Upper lobe of right lung (tissue), 1 donor: ENCODE data around the gene TIMM10. TPM values are rescaled to one million over a fixed set of nuclear protein-coding genes. Genes with fewer than 3 reads are reported as not detected.
A peak's percentile ranks its signal among the peaks of the same experiment; 100 is the strongest.

ENCODE experiments used
- ATAC-seq: fragments of 200-7000 bp; cut with Tn5 transposase; one replicate; pipeline ENCODE4 v1.9.1; 2020; ENCODE audit warnings: mild to moderate bottlenecking, moderate library complexity
- DNase-seq: peaks from one replicate; pipeline ENCODE4 v3.0.0-alpha.2; 2020
- H3K27ac ChIP-seq: fragments of 200-600 bp; one replicate; pipeline ENCODE4 v1.8.0; 2022
- H3K27me3 ChIP-seq: fragments of 200-600 bp; one replicate; pipeline ENCODE4 v1.8.0; 2022; ENCODE audit warnings: mild to moderate bottlenecking
- H3K36me3 ChIP-seq: fragments of 200-600 bp; one replicate; pipeline ENCODE4 v1.8.0; 2022
- H3K4me1 ChIP-seq: fragments of 200-600 bp; one replicate; pipeline ENCODE4 v1.8.0; 2022
- H3K4me3 ChIP-seq: fragments of 200-600 bp; one replicate; pipeline ENCODE4 v1.8.0; 2022; ENCODE audit warnings: mild to moderate bottlenecking
- H3K9me3 ChIP-seq: fragments of 200-600 bp; one replicate; pipeline ENCODE4 v1.8.0; 2022
- CTCF ChIP-seq: fragments of 200-600 bp; IDR thresholded peaks from one replicate; pipeline ENCODE4 v1.8.0; 2022; ENCODE audit warnings: antibody characterized with exemption
- intact Hi-C: fragments of 100-400 bp; cut with DNase I; formaldehyde crosslinking; loops from one replicate; pipeline ENCODE4 v1.11.0; 2022
- total RNA-seq: library from RNA; stranded (reverse); fragmentation: NEBNext Ultra II Directional; extraction: Animal tissue kit (Norgen Biotek cat#: 25700); gene quantifications from one replicate; pipeline ENCODE4 v1.2.1, GENCODE V29; 2021
- donor health status: DM: no; HTN: yes; CAD: no; lungs with severe emphysema.

Gene TIMM10
- total RNA-seq, 1 donor from 2014 or later, result 34.7 TPM

DNA sequence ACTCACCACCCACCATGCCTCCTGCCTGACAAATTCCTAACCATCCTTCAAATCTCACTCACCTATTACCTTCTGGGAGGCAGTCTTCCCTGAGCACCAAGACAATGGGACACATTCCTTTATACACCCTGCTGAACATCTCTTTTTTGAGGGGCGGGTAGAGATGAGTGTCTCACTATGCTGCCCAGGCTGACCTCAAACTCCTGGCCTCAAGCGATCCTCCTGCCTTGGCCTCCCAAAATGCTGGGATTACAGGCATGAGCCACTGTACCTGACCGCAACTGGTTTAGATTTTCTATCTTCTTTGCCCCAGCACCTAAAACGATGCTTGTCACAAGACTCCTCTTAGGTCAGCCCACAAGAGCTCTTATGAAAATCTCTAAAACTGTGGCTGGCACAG lies 7.1 kb downstream of the TIMM10 start:
- ATAC-seq (no peak), DNase-seq (no peak)
- Histone ChIP-seq H3K27ac (no peak overlapping the region), H3K4me1 (no peaks in the 10 kb centered on the region), H3K4me3 (no peak overlapping the region), H3K27me3 (no peaks in the 10 kb centered on the region), H3K36me3 (peaks cover 9% of the 10 kb centered on the region), H3K9me3 (no peaks in the 10 kb centered on the region)
- intact Hi-C loops, result no loop called here
- no peak for TF ChIP-seq CTCF

- Histone ChIP-seq H3K36me3 (no peaks in the 10 kb centered on the region), H3K4me1 (no peaks in the 10 kb centered on the region), H3K9me3 (no peaks in the 10 kb centered on the region), H3K4me3 (no peak overlapping the region), H3K27ac (no peak overlapping the region), H3K27me3 (no peaks in the 10 kb centered on the region)
- no peak for TF ChIP-seq CTCF
- ATAC-seq (no peak), DNase-seq (no peak)
- intact Hi-C loops, result no loop called here
Observed at GRCh38 chr11:57521116-57521515, 9.4 kb downstream of the TIMM10 start.

DNA sequence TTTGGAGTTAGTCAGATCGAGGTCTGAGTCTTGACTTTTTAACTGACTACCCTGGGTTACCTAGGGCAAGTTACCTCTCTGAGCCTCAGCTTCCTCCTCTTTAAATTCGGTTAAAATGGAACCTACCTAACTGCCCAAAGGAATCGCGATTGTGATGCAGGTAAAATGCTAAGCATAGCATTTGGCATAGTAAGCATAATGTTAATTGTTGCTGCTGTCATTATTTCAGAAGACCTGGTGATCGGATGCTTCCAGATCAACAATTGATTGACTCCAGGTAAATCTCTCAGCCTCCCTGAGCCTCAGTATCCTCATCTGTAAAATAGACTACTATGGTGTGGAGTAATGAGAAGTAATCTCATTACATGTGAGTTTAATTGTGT lies 14.5 kb downstream of the TIMM10 start:
- DNase-seq, result no peak
- no peak for ATAC-seq
- peak overlapping the region; percentile 65 for H3K27ac ChIP-seq
- H3K4me1 ChIP-seq, result peaks cover 12% of the 10 kb centered on the region
- intact Hi-C loops, result no loop called here
- peak overlapping the region; percentile 97 for H3K4me3 ChIP-seq
- no peaks in the 10 kb centered on the region for H3K27me3 ChIP-seq
- no peaks in the 10 kb centered on the region for H3K36me3 ChIP-seq
- H3K9me3 ChIP-seq, result no peaks in the 10 kb centered on the region
- TF ChIP-seq CTCF, result no peak

- Histone ChIP-seq H3K27me3 (no peaks in the 10 kb centered on the region), H3K4me3 (peak within 1 kb of the TSS; percentile 97), H3K36me3 (no peaks in the 10 kb centered on the region), H3K4me1 (peaks cover 12% of the 10 kb centered on the region), H3K9me3 (no peaks in the 10 kb centered on the region), H3K27ac (peak within 1 kb of the TSS; percentile 65)
- DNase-seq (peak; percentile 79), ATAC-seq (peak; percentile 71)
- no peak for TF ChIP-seq CTCF
- intact Hi-C loops, result no loop called here
Observed at GRCh38 chr11:57515332-57516060, 15.1 kb downstream of the TIMM10 start, which contains the start of gene SLC43A1. SLC43A1 (minus strand) TSS chr11:57515702; CDS start chr11:57514111, 1,591 bp downstream.

GRCh38 chr11:57514538-57515331 lies 15.8 kb downstream of the TIMM10 start:
- TF ChIP-seq CTCF, result no peak
- DNase-seq, result peak; percentile 82
- Histone ChIP-seq H3K27me3 (no peaks in the 10 kb centered on the region), H3K4me1 (peaks cover 12% of the 10 kb centered on the region), H3K4me3 (peak overlapping the region; percentile 97), H3K9me3 (no peaks in the 10 kb centered on the region), H3K27ac (peak overlapping the region; percentile 65), H3K36me3 (no peaks in the 10 kb centered on the region)
- intact Hi-C loops, result no loop called here
- peak; percentile 73 for ATAC-seq
